NT2/D1 (cell line): ENCODE data around the gene HDAC7.
A peak's percentile ranks its signal among the peaks of the same experiment; 100 is the strongest.

Experiments used
- DNase-seq: peaks from one replicate; pipeline ENCODE4 v3.0.0-alpha.2; 2011; ENCODE audit warnings: low read depth, low spot score
- H3K27me3 ChIP-seq: 2 replicates; pipeline ENCODE4 v1.6.0; 2011; ENCODE audit warnings: mild to moderate bottlenecking; ENCODE audit not compliant: insufficient read length, insufficient read depth
- H3K36me3 ChIP-seq: 2 replicates; pipeline ENCODE4 v1.6.1; 2011; ENCODE audit warnings: mild to moderate bottlenecking, low read length, mixed read lengths; ENCODE audit not compliant: insufficient read depth, insufficient read length
- H3K4me1 ChIP-seq: 2 replicates; pipeline ENCODE4 v1.5.1; 2011; ENCODE audit not compliant: insufficient read depth, insufficient read length
- H3K4me3 ChIP-seq: 2 replicates; pipeline ENCODE4 v1.5.1; 2011; ENCODE audit warnings: low read depth; ENCODE audit not compliant: insufficient read length
- H3K9ac ChIP-seq: 2 replicates; pipeline ENCODE4 v1.6.0; 2011; ENCODE audit warnings: low read depth; ENCODE audit not compliant: insufficient read length
- H3K9me3 ChIP-seq: 2 replicates; pipeline ENCODE4 v1.5.1; 2011; ENCODE audit warnings: mild to moderate bottlenecking, low read length; ENCODE audit not compliant: insufficient read depth
- SUZ12 ChIP-seq: IDR thresholded peaks from 2 replicates; pipeline ENCODE4 v1.6.1; 2011; ENCODE audit not compliant: insufficient read length, insufficient read depth; ENCODE audit errors: extremely low read depth
- YY1 ChIP-seq: IDR thresholded peaks from 2 replicates; pipeline ENCODE4 v1.6.1; 2011; ENCODE audit not compliant: insufficient read length, insufficient read depth
- ZNF274 ChIP-seq: IDR thresholded peaks from 2 replicates; pipeline ENCODE4 v1.6.1; 2011; ENCODE audit warnings: mild to moderate bottlenecking, low read depth, low read length

HDAC7 gene

DNA sequence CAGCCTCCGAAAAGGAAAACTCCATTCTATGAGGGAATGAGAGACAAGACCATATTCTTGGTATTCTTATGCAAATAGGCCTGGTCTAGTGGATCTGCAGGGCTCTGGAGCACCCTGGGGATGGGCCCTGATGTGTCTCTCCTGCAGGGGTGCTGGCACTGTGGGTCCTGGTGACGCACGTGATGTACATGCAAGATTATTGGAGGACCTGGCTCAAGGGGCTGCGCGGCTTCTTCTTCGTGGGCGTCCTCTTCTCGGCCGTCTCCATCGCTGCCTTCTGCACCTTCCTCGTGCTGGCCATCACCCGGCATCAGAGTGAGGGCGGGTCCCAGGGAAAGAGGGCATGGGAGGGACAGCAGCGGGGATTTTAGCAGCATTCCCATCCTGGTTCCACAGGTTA is 40.8 kb downstream of the HDAC7 start:
- DNase-seq = no peak
- peak overlapping the region; percentile 9 for H3K9ac ChIP-seq
- H3K27me3 ChIP-seq = peaks cover 16% of the 10 kb centered on the region
- peaks cover 30% of the 10 kb centered on the region for H3K36me3 ChIP-seq
- no peak overlapping the region for H3K4me3 ChIP-seq
- TF ChIP-seq ZNF274 = no peak
- no peaks in the 10 kb centered on the region for H3K9me3 ChIP-seq
- peaks cover 24% of the 10 kb centered on the region for H3K4me1 ChIP-seq

DNA sequence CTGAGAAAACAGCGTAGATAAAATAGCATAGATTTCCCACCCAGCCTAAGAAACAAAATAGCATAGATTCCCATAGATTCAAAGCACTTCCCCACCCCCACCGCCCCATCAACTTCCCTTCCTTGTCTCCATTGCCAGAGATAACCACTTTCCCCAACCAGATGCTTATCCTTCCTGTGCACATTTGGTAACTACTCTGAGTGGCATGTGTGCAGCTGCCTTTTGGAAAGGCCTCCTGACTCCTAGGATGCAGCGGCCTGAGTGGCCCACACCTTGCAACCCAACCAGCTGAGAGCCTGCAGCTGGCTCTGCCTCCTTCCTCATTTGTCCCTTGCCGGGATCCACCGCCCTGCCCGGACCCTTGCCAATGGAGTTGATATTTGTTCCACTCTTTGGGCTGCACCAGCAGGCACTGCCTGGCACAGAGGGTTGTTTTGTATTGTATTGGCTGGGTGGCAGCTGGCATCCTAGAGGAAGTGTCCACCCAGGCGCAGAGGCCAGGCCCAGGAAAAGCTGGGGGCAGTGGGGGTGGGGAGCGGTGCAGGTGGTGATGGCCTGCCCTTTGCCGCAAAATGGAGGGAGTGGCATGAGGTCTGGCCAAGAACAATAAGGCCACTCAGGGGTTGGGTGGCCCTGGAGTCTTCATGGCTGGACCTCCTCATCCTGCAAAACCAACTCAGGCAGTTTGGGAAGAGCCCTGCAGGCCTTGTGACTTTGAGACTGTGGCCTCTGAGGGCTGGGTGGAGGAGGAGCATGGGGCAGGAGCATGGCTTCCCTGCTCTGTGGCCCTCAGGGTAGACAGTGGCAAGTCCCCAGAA is 41.8 kb downstream of the HDAC7 start:
- Histone ChIP-seq H3K4me1 (peaks cover 24% of the 10 kb centered on the region), H3K27me3 (peaks cover 24% of the 10 kb centered on the region), H3K9me3 (no peaks in the 10 kb centered on the region), H3K9ac (no peak overlapping the region), H3K36me3 (peaks cover 21% of the 10 kb centered on the region), H3K4me3 (no peak overlapping the region)
- no peak for DNase-seq
- no peak for TF ChIP-seq SUZ12
- TF ChIP-seq YY1 = no peak
- no peak for TF ChIP-seq ZNF274

DNA sequence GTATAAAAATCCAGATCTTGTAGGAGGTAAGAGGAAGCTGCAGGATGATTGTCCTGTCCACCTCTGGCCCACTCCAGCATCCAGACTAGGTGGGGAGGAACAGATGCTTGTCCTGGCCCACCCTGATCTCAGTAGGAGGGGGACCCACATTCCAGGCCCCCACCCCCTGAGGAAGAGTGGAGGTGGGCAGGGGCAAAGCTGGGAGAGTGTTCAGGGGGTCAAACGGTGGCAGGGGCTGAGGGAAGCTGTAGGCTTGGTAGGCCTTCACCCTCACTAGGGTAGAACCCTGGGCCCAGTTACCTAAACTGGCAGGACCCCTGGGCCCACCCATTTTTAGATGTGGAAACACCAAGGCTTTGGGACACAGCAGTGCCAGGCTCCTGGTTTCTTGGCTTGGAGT is 42.6 kb downstream of the HDAC7 start:
- H3K4me3 ChIP-seq = no peak overlapping the region
- H3K27me3 ChIP-seq = peaks cover 30% of the 10 kb centered on the region
- H3K36me3 ChIP-seq = peaks cover 13% of the 10 kb centered on the region
- H3K9ac ChIP-seq = no peak overlapping the region
- TF ChIP-seq YY1 (no peak), ZNF274 (no peak), SUZ12 (no peak)
- no peak for DNase-seq
- peaks cover 24% of the 10 kb centered on the region for H3K4me1 ChIP-seq
- H3K9me3 ChIP-seq = no peaks in the 10 kb centered on the region

DNA sequence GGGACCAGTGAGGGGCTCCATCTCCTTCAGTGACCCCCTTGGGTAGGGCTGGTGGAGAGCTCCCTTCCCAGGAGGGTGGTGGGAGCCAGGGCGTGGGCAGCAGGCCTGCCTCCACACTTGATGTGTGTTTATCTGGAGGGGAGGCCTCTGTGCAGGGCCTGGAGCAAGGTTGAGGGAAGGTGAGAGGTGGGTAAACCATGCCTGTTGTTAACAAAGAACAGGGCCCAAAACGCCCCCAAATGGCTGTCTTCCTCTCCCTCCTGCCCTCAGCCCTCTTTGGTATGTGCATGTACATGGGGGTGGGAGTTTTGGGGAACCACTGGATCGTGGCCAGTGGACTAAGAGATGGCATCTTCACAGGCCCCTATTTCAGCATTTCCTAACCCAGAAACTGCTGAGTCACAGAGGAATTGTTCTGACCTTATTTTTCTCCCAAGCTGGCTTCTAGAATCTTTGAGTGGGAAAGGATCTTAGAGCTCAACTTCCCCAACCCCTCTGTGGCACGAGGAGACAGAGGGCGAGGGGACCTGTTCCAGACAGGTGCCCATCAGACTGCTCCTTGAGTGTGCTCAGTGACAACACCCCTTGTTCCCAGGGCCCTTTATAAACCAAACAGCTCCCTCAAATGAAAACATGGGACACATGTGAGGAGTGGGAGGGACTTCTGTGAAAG is 43.1 kb downstream of the HDAC7 start:
- Histone ChIP-seq H3K4me1 (peaks cover 24% of the 10 kb centered on the region), H3K36me3 (peaks cover 8% of the 10 kb centered on the region), H3K27me3 (peaks cover 34% of the 10 kb centered on the region), H3K4me3 (no peak overlapping the region), H3K9me3 (no peaks in the 10 kb centered on the region), H3K9ac (no peak overlapping the region)
- TF ChIP-seq YY1 (no peak), ZNF274 (no peak), SUZ12 (no peak)
- DNase-seq = no peak

DNA sequence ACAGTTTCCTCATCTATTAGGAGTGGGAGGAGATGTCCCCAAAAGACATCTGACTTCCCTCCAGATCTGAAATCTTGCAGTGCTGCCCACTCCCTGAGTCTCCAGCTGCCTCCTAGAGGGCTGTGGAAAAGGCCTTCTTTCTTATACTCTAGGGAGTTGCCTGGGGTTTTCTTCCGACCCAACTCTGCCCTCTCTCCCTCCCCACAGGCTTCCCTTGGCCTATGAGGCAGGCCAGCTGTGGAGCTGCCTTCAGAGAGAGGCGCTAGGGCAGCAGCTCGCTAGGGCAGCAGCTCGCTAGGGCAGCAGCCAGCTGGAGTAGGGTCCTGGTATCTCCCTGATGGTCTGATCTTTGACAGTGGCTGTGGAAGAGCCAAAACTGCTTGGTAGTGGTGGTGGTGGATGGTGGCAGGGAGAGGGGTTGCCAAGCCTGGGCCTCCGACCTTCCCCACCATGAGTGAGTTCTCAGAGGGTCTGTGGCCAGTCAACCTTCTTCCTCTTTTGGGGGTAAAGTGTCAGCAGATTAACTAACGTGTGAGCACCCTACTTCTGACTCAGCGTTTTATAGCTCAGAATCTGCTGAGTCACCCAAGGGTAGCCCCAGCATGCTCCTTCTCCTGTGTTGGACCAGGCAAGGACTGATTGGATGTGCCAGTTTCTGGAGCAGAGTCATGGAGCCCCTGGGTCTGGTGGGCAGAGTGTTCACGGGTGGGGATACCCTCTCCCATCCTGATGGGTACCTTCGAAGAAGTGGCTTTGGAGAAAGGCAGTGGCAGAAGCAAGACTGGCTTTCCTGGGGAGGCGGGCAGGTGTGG is 44.4 kb downstream of the HDAC7 start:
- DNase-seq = no peak
- TF ChIP-seq ZNF274 (no peak), SUZ12 (no peak), YY1 (no peak)

DNA sequence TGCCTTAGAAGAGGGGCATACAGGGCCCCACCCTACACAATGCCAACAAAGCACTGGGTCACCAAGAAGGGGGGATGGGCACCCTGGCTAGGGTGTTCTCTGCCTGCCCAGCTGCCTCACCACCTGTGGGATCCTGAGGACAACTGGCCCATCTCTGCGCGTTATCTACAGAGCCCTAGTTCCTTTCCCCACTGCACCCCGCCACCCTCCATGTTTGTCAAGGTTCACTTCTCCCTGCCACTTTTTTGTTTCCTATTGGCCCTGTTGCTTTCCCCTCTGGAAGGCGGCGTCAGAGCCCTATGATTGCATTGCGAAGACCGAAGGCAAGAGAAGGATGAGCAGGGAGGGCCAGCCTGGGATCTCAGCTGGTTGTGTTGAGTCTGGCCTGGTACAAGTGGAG is 45.0 kb downstream of the HDAC7 start:
- H3K4me1 ChIP-seq = peaks cover 23% of the 10 kb centered on the region
- H3K27me3 ChIP-seq = peaks cover 34% of the 10 kb centered on the region
- no peak for DNase-seq
- no peaks in the 10 kb centered on the region for H3K36me3 ChIP-seq
- TF ChIP-seq ZNF274 = no peak
- no peak for TF ChIP-seq YY1
- TF ChIP-seq SUZ12 = no peak
- H3K9me3 ChIP-seq = no peaks in the 10 kb centered on the region
- no peak overlapping the region for H3K4me3 ChIP-seq
- no peak overlapping the region for H3K9ac ChIP-seq

More for the DNA sequence above, 44.4 kb downstream of the HDAC7 start:
- Histone ChIP-seq H3K4me3 (no peak overlapping the region), H3K9me3 (no peaks in the 10 kb centered on the region), H3K4me1 (peaks cover 24% of the 10 kb centered on the region), H3K36me3 (no peaks in the 10 kb centered on the region), H3K9ac (no peak overlapping the region), H3K27me3 (peaks cover 34% of the 10 kb centered on the region)

DNA sequence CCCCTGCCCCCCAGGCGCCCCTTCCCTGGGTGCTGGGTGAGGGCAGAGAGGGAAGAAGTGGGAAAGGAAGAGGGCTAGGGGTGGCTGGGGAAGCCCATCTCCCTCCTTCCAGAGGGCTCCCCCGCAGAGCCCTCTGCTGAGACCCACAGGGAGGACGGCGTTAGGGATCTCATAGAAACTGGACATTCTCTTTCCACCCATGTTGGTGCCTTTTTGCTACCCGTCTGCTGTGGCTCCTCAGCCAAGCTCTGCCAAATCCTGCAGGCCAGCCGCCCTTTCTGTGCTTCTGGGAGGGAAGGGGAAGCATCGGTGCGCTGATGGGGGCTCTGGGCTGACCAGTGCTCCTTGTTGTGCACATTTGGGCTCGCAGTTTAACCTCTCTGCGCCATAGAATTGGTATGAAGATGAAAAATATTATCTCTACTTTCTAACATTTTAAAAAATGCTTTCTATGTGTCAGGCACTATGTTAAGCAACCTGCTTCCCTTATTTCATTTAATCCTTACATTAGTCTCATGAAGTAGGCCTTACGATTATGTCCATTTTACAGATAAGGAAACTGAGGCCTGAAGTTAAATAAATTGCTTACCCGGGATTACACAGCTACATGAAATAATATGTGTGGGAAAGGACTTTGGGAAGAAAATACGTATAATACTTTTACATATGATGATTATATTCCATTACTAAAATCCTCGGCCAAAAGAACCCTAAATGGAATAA is 45.7 kb downstream of the HDAC7 start:
- H3K36me3 ChIP-seq = no peaks in the 10 kb centered on the region
- TF ChIP-seq ZNF274 (no peak), SUZ12 (no peak), YY1 (no peak)
- no peaks in the 10 kb centered on the region for H3K9me3 ChIP-seq
- peaks cover 21% of the 10 kb centered on the region for H3K4me1 ChIP-seq
- H3K27me3 ChIP-seq = peaks cover 34% of the 10 kb centered on the region
- H3K9ac ChIP-seq = peak overlapping the region; percentile 69
- peak overlapping the region; percentile 53 for H3K4me3 ChIP-seq
- no peak for DNase-seq
